ENCODE data around the gene TRDN. TPM values are rescaled to one million over a fixed set of nuclear protein-coding genes. Genes with fewer than 3 reads are reported as not detected.

The TRDN gene
- total and polyA plus RNA-seq, 9 donors = under 0.01 to 7.8 (median 1.3) TPM; not detected in 1

- TF ChIP-seq CTCF (IDR thresholded peaks at IDR 0.05) = no peak
- TF ChIP-seq EP300 (IDR thresholded peaks at IDR 0.05) = no peak
- TF ChIP-seq POLR2A (IDR thresholded peaks at IDR 0.05) = no peak
- 87 to 90% (median 89%) methylated on average over 4 of the region's 4 CpGs for WGBS, 3 donors
- no peaks in the 10 kb centered on the region for H3K4me1 ChIP-seq (ENCODE audit: insufficient read depth)
- H3K4me3 ChIP-seq = no peak overlapping the region
- intact Hi-C loops (cut with DNase I) = no loop called here
- H3K9me3 ChIP-seq = no peaks in the 10 kb centered on the region
- no peaks in the 10 kb centered on the region for H3K27me3 ChIP-seq
- no peak overlapping the region for H3K27ac ChIP-seq
- DNase-seq = no peak
- H3K36me3 ChIP-seq = no peaks in the 10 kb centered on the region
Observed at GRCh38 chr6:123529058-123529457, 107.7 kb downstream of the TRDN start.

- Histone ChIP-seq H3K4me1 (ENCODE audit: insufficient read depth) (no peaks in the 10 kb centered on the region), H3K4me3 (no peak overlapping the region), H3K9me3 (no peaks in the 10 kb centered on the region), H3K27me3 (no peaks in the 10 kb centered on the region), H3K27ac (no peak overlapping the region), H3K36me3 (no peaks in the 10 kb centered on the region)
- intact Hi-C loops (cut with DNase I) = no loop called here
- no peak for TF ChIP-seq EP300 (IDR thresholded peaks at IDR 0.05)
- no peak for TF ChIP-seq POLR2A (IDR thresholded peaks at IDR 0.05)
- TF ChIP-seq CTCF (IDR thresholded peaks at IDR 0.05) = no peak
- WGBS, 3 donors = 62 to 85% (median 83%) methylated on average over 3 of the region's 3 CpGs
- no peak for DNase-seq
Observed at GRCh38 chr6:123527406-123527805, 109.3 kb downstream of the TRDN start.

- no peaks in the 10 kb centered on the region for H3K4me1 ChIP-seq (ENCODE audit: insufficient read depth)
- intact Hi-C loops (cut with DNase I) = no loop called here
- H3K9me3 ChIP-seq = no peaks in the 10 kb centered on the region
- DNase-seq = no peak
- no peak overlapping the region for H3K4me3 ChIP-seq
- TF ChIP-seq CTCF (IDR thresholded peaks at IDR 0.05) (no peak), POLR2A (IDR thresholded peaks at IDR 0.05) (no peak), EP300 (IDR thresholded peaks at IDR 0.05) (no peak)
- 79 to 81% (median 80%) methylated on average over 2 of the region's 2 CpGs for WGBS, 3 donors
- no peak overlapping the region for H3K27ac ChIP-seq
- H3K27me3 ChIP-seq = no peaks in the 10 kb centered on the region
- no peaks in the 10 kb centered on the region for H3K36me3 ChIP-seq
Observed at GRCh38 chr6:123526128-123526527, 110.6 kb downstream of the TRDN start.

- Histone ChIP-seq H3K27ac (no peak overlapping the region), H3K4me1 (ENCODE audit: insufficient read depth) (no peaks in the 10 kb centered on the region), H3K36me3 (no peaks in the 10 kb centered on the region), H3K4me3 (no peak overlapping the region), H3K27me3 (no peaks in the 10 kb centered on the region), H3K9me3 (no peaks in the 10 kb centered on the region)
- DNase-seq = no peak
- WGBS, 3 donors = 78 to 86% (median 78%) methylated on average over 1 of the region's 1 CpG
- intact Hi-C loops (cut with DNase I) = no loop called here
- TF ChIP-seq CTCF (IDR thresholded peaks at IDR 0.05) (no peak), EP300 (IDR thresholded peaks at IDR 0.05) (no peak), POLR2A (IDR thresholded peaks at IDR 0.05) (no peak)
Observed at GRCh38 chr6:123524781-123525180, 112.0 kb downstream of the TRDN start.

GRCh38 chr6:123520217-123520616 is 116.5 kb downstream of the TRDN start:
- Histone ChIP-seq H3K4me3 (no peak overlapping the region), H3K27me3 (no peaks in the 10 kb centered on the region), H3K36me3 (no peaks in the 10 kb centered on the region), H3K4me1 (ENCODE audit: insufficient read depth) (peaks cover 2% of the 10 kb centered on the region), H3K9me3 (no peaks in the 10 kb centered on the region), H3K27ac (no peak overlapping the region)
- DNase-seq = no peak
- intact Hi-C loops (cut with DNase I) = no loop called here
- TF ChIP-seq EP300 (IDR thresholded peaks at IDR 0.05) (no peak), POLR2A (IDR thresholded peaks at IDR 0.05) (no peak), CTCF (IDR thresholded peaks at IDR 0.05) (no peak)
- 33 to 44% (median 41%) methylated on average over 3 of the region's 3 CpGs for WGBS, 3 donors

Measured in ovary (tissue), 9 donors.